Mucosa of descending colon (tissue), 3 donors: ENCODE measurements around the gene BAIAP2. TPM values are rescaled to one million over a fixed set of nuclear protein-coding genes. Genes with fewer than 3 reads are reported as not detected.

ENCODE experiments used
- ATAC-seq: fragments of 200-7000 bp; cut with Tn5 transposase; one replicate; pipeline ENCODE4 v1.9.1; 2020; ENCODE audit warnings: mild to moderate bottlenecking, moderate library complexity
- DNase-seq, 3 donors: peaks; one replicate each; pipeline ENCODE4 v3.0.0-alpha.2; 2020
- H3K36me3 ChIP-seq: fragments of 200-600 bp; one replicate; pipeline ENCODE4 v1.8.0; 2021; ENCODE audit warnings: low read depth, mild to moderate bottlenecking
- H3K4me1 ChIP-seq: fragments of 200-600 bp; one replicate; pipeline ENCODE4 v1.8.0; 2021; ENCODE audit warnings: low read depth, mild to moderate bottlenecking
- H3K4me3 ChIP-seq: fragments of 200-600 bp; one replicate; pipeline ENCODE4 v1.8.0; 2021; ENCODE audit warnings: mild to moderate bottlenecking
- H3K9me3 ChIP-seq: fragments of 200-600 bp; one replicate; pipeline ENCODE4 v1.8.0; 2021; ENCODE audit warnings: mild to moderate bottlenecking
- intact Hi-C, 2 donors: fragments of 100-400 bp; cut with DNase I in 1 of 2; cut with micrococcal nuclease in 1 of 2; formaldehyde crosslinking; loops; one replicate each; pipeline versions ENCODE4 v1.11.0 to v1.11.1; 2022; cut with DNase I, micrococcal nuclease
- total RNA-seq, 3 donors: library from RNA; stranded (reverse); fragmentation: NEBNext Ultra II Directional in 2 of 3; extraction: Animal tissue kit (Norgen Biotek cat#: 25700) in 2 of 3; gene quantifications; one replicate each; pipeline versions ENCODE4 v1.2.1 to v1.2.4, GENCODE V29; 2021 to 2023
- TF ChIP-seq, protein P1 (sequence below): fragments of 200-600 bp; IDR thresholded peaks from one replicate; pipeline ENCODE4 v1.8.0; 2022; ENCODE audit warnings: antibody characterized with exemption, mild to moderate bottlenecking
- donor health status: DM: no; HTN: no; CAD: no; lungs with moderate emphysema.
- donor health status: DM: no; HTN: no; CAD: no.
- donor health status: DM: no; HTN: yes; CAD: no.

Gene BAIAP2
- total RNA-seq, 3 donors from 2014 or later: 11.6 to 76.7 (median 19.4) TPM

GRCh38 chr17:81003711-81004475 is 31.1 kb upstream of the BAIAP2 start:
- TF ChIP-seq, protein P1, sequence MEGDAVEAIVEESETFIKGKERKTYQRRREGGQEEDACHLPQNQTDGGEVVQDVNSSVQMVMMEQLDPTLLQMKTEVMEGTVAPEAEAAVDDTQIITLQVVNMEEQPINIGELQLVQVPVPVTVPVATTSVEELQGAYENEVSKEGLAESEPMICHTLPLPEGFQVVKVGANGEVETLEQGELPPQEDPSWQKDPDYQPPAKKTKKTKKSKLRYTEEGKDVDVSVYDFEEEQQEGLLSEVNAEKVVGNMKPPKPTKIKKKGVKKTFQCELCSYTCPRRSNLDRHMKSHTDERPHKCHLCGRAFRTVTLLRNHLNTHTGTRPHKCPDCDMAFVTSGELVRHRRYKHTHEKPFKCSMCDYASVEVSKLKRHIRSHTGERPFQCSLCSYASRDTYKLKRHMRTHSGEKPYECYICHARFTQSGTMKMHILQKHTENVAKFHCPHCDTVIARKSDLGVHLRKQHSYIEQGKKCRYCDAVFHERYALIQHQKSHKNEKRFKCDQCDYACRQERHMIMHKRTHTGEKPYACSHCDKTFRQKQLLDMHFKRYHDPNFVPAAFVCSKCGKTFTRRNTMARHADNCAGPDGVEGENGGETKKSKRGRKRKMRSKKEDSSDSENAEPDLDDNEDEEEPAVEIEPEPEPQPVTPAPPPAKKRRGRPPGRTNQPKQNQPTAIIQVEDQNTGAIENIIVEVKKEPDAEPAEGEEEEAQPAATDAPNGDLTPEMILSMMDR: no peak
- ATAC-seq: peak; percentile 28
- Histone ChIP-seq H3K36me3 (peaks cover 4% of the 10 kb centered on the region), H3K4me3 (no peak overlapping the region), H3K4me1 (peaks cover 53% of the 10 kb centered on the region), H3K9me3 (no peaks in the 10 kb centered on the region)
- intact Hi-C loops: no loop called here
- peak; percentile 56 to 76 (median 60) for DNase-seq

DNA sequence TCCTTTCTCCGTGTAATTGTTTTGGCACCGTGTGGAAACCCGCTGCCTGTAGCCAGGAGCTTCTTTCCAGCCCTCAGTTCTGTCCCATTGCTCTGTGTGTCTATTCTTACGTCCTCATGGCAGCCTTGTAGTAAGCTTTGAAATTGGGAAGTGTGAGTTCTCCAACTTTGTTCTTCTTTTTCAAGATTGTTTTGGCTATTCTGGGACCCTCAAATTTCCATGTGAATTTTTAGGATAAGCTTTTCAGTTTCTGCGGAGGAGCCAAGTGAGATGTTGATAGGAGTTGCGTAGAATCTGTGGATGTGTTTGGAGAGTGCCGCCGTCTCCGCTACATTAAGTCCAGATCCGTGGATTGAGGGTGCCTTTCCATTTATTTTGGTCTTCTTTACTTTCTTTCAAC is 28.1 kb upstream of the BAIAP2 start:
- peaks cover 4% of the 10 kb centered on the region for H3K9me3 ChIP-seq
- intact Hi-C loops: no loop called here
- peaks cover 25% of the 10 kb centered on the region for H3K4me1 ChIP-seq
- H3K36me3 ChIP-seq: no peaks in the 10 kb centered on the region
- TF ChIP-seq, protein P1: no peak
- DNase-seq: no peak
- H3K4me3 ChIP-seq: no peak overlapping the region
- no peak for ATAC-seq

DNA sequence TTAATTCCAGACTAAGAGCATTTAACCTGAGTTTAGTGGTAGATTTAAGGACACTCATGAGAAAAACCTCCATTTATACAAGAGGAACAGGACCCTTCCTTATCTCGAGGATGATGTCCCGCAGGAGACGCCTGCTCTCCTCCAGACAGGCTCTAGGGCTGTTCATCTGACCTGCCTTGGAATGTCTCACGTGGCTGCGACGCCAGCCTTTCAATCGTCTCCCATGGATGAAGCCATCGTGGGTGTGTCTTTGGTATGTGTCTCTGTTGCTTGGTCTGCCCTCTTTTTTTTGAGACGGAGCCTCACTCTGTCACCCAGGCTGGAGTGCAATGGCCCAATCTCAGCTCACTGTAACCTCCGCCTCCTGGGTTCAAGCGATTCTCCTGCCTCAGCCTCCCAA is 26.8 kb upstream of the BAIAP2 start:
- DNase-seq (peak in 1 of 3 donors; percentile 10), ATAC-seq (no peak)
- H3K9me3 ChIP-seq: peaks cover 4% of the 10 kb centered on the region
- TF ChIP-seq, protein P1: no peak
- H3K4me3 ChIP-seq: no peak overlapping the region
- H3K4me1 ChIP-seq: peaks cover 14% of the 10 kb centered on the region
- intact Hi-C loops: no loop called here
- no peaks in the 10 kb centered on the region for H3K36me3 ChIP-seq

DNA sequence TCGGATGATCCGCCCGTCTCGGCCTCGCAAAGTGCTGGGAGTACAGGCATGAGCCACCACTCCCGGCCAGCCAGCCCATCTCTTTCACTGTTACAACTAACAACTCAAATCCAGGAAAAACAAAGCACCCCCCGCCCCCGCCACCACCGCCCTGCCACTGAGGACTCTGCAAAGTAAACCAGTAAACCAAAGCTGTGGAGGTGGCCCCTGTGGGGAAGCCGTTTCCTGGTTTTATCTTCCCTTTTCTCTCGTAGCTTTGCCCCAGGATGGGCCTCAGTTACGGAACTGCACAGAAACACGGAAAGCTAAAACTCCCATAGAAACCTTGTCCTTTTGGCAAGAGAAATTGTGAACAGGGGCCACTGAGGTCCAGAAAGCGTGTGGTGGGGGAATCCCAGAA is 25.8 kb upstream of the BAIAP2 start:
- Histone ChIP-seq H3K4me3 (no peak overlapping the region), H3K4me1 (peaks cover 6% of the 10 kb centered on the region), H3K9me3 (peaks cover 4% of the 10 kb centered on the region), H3K36me3 (no peaks in the 10 kb centered on the region)
- intact Hi-C loops: no loop called here
- TF ChIP-seq, protein P1: no peak
- ATAC-seq: no peak
- DNase-seq: peak in 2 of 3 donors; percentile 22

DNA sequence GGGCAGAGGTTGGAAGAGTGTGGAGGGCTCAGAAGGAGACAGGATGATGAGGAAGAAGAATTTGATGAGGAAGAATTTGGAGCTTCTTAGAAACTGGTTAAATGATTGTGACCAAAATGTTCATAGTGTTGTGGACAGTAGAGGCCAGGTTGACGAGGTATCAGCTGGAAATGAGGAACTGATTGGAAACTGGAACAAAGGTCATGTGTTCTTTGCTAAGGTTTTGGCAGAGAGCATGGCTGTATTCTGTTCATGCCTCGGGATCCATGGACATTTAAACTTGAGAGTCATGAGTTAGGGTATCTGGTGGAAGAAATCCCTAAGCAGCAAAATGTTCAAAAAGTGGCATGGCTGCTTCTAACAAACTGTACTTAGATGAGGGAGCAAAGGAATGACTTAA is 24.0 kb upstream of the BAIAP2 start:
- H3K4me1 ChIP-seq: no peaks in the 10 kb centered on the region
- DNase-seq: no peak
- ATAC-seq: no peak
- H3K9me3 ChIP-seq: peaks cover 4% of the 10 kb centered on the region
- intact Hi-C loops: no loop called here
- H3K4me3 ChIP-seq: no peak overlapping the region
- no peaks in the 10 kb centered on the region for H3K36me3 ChIP-seq
- TF ChIP-seq, protein P1: no peak
